Stimulated activated CD4-positive, alpha-beta T cell treated with anti-CD3 and anti-CD28 coated beads, Interleukin-4, amount 100 ng/mL, for 4 hours (primary cell): ENCODE results near the gene AKR1E2.
"Not testable (repeated sequence)": the region's sequence is repeated elsewhere in the genome, so short reads cannot be mapped to it uniquely, and the experiment has no call there.

ENCODE experiments used
- DNase-seq, 2 experiments: peaks; one replicate each; pipeline ENCODE4 v3.0.0-alpha.2; 2020

The AKR1E2 gene

GRCh38 chr10:4815646-4816180 lies 10.3 kb upstream of the AKR1E2 start:
- DNase-seq = not testable (repeated sequence)

- DNase-seq = no peak
These were observed 9.0 kb upstream of the AKR1E2 start for GRCh38 chr10:4816966-4817365.

GRCh38 chr10:4819067-4819466 lies 6.9 kb upstream of the AKR1E2 start:
- no peak for DNase-seq

GRCh38 chr10:4819707-4820106 lies 6.3 kb upstream of the AKR1E2 start:
- no peak for DNase-seq

- no peak for DNase-seq
These were observed 5.1 kb upstream of the AKR1E2 start for GRCh38 chr10:4820804-4821401.

GRCh38 chr10:4822208-4822607 lies 3.8 kb upstream of the AKR1E2 start:
- no peak for DNase-seq

- no peak for DNase-seq
These were observed 1.2 kb upstream of the AKR1E2 start for GRCh38 chr10:4824791-4825310.

- no peak for DNase-seq
These were observed 545 bp upstream of the AKR1E2 start for GRCh38 chr10:4825456-4825867.

- no peak for DNase-seq
These were observed 851 bp downstream of the AKR1E2 start for GRCh38 chr10:4826792-4827324.

- DNase-seq = no peak
These were observed 2.0 kb downstream of the AKR1E2 start for GRCh38 chr10:4828005-4828404.

- DNase-seq = no peak
These were observed 4.5 kb downstream of the AKR1E2 start for GRCh38 chr10:4830551-4830950.

GRCh38 chr10:4831091-4831490 lies 5.1 kb downstream of the AKR1E2 start:
- no peak for DNase-seq

- DNase-seq = no peak
These were observed 7.3 kb downstream of the AKR1E2 start for GRCh38 chr10:4833286-4833685.

GRCh38 chr10:4834898-4835405 lies 8.9 kb downstream of the AKR1E2 start:
- DNase-seq = no peak

- no peak for DNase-seq
These were observed 9.5 kb downstream of the AKR1E2 start for GRCh38 chr10:4835494-4835918.

- DNase-seq = no peak
These were observed 10.5 kb downstream of the AKR1E2 start for GRCh38 chr10:4836416-4836969.

- DNase-seq = no peak
These were observed 11.5 kb downstream of the AKR1E2 start for GRCh38 chr10:4837551-4837950.

- DNase-seq = no peak
These were observed 12.7 kb downstream of the AKR1E2 start for GRCh38 chr10:4838743-4839142.

- no peak for DNase-seq
These were observed 13.3 kb downstream of the AKR1E2 start for GRCh38 chr10:4839353-4839752.

- DNase-seq = no peak
These were observed 14.1 kb downstream of the AKR1E2 start for GRCh38 chr10:4840151-4840550.

GRCh38 chr10:4843525-4844180 lies 17.6 kb downstream of the AKR1E2 start:
- DNase-seq = no peak

GRCh38 chr10:4844864-4845263 lies 18.9 kb downstream of the AKR1E2 start:
- no peak for DNase-seq

- no peak for DNase-seq
These were observed 19.8 kb downstream of the AKR1E2 start for GRCh38 chr10:4845766-4846165.

GRCh38 chr10:4846775-4847174 lies 20.8 kb downstream of the AKR1E2 start:
- no peak for DNase-seq
